Naive thymus-derived CD8-positive, alpha-beta T cell (primary cell): Measurements from ENCODE around the gene SGK1. TPM values are rescaled to one million over a fixed set of nuclear protein-coding genes. Genes with fewer than 3 reads are reported as not detected.
A peak's percentile ranks its signal among the peaks of the same experiment; 100 is the strongest.
"Not testable (repeated sequence)": the region's sequence is repeated elsewhere in the genome, so short reads cannot be mapped to it uniquely, and the experiment has no call there.

Experiments
- ATAC-seq, 2 donors: fragments of 150-1000 bp; cut with Tn5 transposase in 1 of 2; sonication (Bioruptor Pico), chemical (Tn5 transposase) in 1 of 2; 1 replicate in 1 of 2; 2 replicates in 1 of 2; pipeline ENCODE4 v1.10.0; 2021; ENCODE audit warnings: mild to moderate bottlenecking in 2 of 2, moderate library complexity in 2 of 2
- POLR2A ChIA-PET: fragments of 350-600 bp; sonication (Branson Sonifier 250); formaldehyde crosslinking; loops from one replicate; lab custom pipeline; 2021; ENCODE audit warnings: antibody characterized with exemption; lab: Charles Lee
- DNase-seq, 10 donors: peaks; one replicate each; pipeline versions ENCODE4 v3.0.0 to v3.0.0-alpha.2; 2020 to 2022
- H3K27ac Mint-ChIP-seq, 10 donors: one replicate each; pipeline ENCODE4 v1.8.0; 2020 to 2022; ENCODE audit warnings: mild to moderate bottlenecking in 10 of 10, mixed read lengths in 10 of 10, moderate library complexity in 4 of 10, inconsistent platforms in 1 of 10
- H3K27me3 Mint-ChIP-seq, 5 donors: one replicate each; pipeline ENCODE4 v1.8.0; 2021 to 2022; ENCODE audit warnings: mixed read lengths in 5 of 5
- H3K36me3 Mint-ChIP-seq, 3 donors: one replicate each; pipeline ENCODE4 v1.8.0; 2020 to 2022; ENCODE audit warnings: mixed read lengths in 3 of 3, mild to moderate bottlenecking in 2 of 3, inconsistent platforms in 1 of 3
- H3K4me1 Mint-ChIP-seq, 4 donors: one replicate each; pipeline ENCODE4 v1.8.0; 2021 to 2022; ENCODE audit warnings: mixed read lengths in 4 of 4
- H3K4me3 Mint-ChIP-seq, 10 donors: one replicate each; pipeline ENCODE4 v1.8.0; 2020 to 2022; ENCODE audit warnings: mild to moderate bottlenecking in 10 of 10, mixed read lengths in 10 of 10, moderate library complexity in 6 of 10, inconsistent platforms in 1 of 10
- H3K9me3 Mint-ChIP-seq, 9 donors: one replicate each; pipeline ENCODE4 v1.8.0; 2020 to 2022; ENCODE audit warnings: mixed read lengths in 9 of 9, mild to moderate bottlenecking in 3 of 9, inconsistent platforms in 1 of 9, moderate library complexity in 1 of 9
- polyA plus RNA-seq, 3 donors: library from polyadenylated mRNA; unstranded; fragments of 300-500 nt; fragmentation: Illumina TruSeq; gene quantifications; one replicate each; pipeline ENCODE4 v1.2.3, GENCODE V29; 2021
- total RNA-seq, 8 experiments: library from RNA in 2 of 8; stranded (reverse) in 2 of 8; gene quantifications; one replicate each; pipeline ENCODE4 v1.2.3 and lab custom pipeline; 2021 to 2026

Gene SGK1
- total and polyA plus RNA-seq, 5 experiments from 2014 or later: 3.7 to 23.5 (median 9.0) TPM

DNA sequence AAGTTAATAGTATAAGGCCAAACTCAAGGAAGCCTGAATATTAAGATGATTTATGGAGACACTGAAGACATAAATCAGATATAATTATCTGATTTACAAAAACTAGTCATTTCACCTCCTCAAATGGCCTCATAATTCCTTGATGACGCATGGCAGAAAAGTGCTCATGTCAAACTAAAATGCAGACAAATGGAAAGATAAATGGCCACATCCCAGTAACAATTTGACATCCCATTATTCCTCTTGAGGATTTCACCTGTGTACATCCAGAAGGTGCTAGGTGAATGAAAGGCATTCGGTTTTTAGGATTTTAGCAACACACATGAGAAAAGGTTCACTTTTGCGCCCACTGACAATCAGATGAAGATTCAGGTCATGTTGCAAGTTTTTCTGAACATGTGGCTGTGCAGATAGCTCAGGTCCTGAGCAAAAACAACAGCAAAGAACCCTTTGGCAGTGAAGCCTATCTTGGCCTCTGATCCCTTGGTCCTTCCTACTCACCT is 24.2 kb downstream of the SGK1 start:
- DNase-seq (no peak), ATAC-seq (no peak)
- H3K36me3 Mint-ChIP-seq: no peaks in the 10 kb centered on the region
- H3K27me3 Mint-ChIP-seq: no peaks in the 10 kb centered on the region
- POLR2A ChIA-PET: interaction anchor here (0.6 kb wide), 2 partner anchors 24 to 345 kb away, joined by 3 read pairs; partner anchors contain the start of gene SGK1
- no peak overlapping the region for H3K27ac Mint-ChIP-seq
- H3K4me1 Mint-ChIP-seq: peaks cover 11 to 24% (median 17%) of the 10 kb centered on the region in 4 donors
- no peaks in the 10 kb centered on the region for H3K9me3 Mint-ChIP-seq
- no peak overlapping the region for H3K4me3 Mint-ChIP-seq

DNA sequence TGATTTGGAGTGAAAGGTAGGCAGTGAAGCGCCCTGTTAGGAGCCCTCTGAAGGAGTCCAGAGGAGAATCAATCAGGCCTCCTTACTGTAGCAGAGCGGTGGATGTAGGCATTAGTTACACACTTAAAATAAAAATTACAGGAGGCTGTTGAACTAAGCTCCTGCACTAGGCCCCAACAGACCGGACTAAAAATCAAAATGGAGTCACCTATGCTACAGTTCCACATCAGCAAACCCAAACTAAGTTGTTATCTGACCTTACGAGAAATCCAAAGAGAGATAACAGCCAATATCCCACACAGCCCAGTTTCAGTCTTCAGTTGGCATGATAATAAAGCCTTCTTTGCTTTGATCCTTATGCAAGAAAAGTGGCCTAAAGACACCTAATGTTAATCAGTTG is 26.8 kb downstream of the SGK1 start:
- DNase-seq (no peak), ATAC-seq (no peak)
- no peaks in the 10 kb centered on the region for H3K9me3 Mint-ChIP-seq
- no peaks in the 10 kb centered on the region for H3K27me3 Mint-ChIP-seq
- peak overlapping the region in 3 of 10 donors; percentile 48 to 66 (median 56) for H3K27ac Mint-ChIP-seq
- H3K4me3 Mint-ChIP-seq: no peak overlapping the region
- H3K4me1 Mint-ChIP-seq: peaks cover 14 to 31% (median 27%) of the 10 kb centered on the region in 4 donors
- POLR2A ChIA-PET: no interaction called here
- no peaks in the 10 kb centered on the region for H3K36me3 Mint-ChIP-seq

DNA sequence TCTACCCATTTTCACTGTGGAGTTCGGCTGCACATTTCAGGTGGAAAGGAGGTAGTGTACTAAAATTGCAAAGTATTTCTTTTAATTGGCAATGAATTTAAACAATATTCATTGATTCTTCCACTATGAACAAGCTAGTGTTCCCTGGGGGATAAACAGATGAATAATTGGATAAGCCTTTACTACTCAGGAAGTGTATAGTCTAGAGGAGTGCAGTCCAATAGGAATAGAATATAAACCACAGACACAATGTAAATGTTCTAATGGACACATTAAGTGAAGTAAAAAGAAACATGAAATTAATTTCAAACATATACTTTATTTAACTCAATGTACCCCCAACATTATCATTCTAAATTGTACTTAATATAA is 28.7 kb downstream of the SGK1 start:
- POLR2A ChIA-PET: no interaction called here

DNA sequence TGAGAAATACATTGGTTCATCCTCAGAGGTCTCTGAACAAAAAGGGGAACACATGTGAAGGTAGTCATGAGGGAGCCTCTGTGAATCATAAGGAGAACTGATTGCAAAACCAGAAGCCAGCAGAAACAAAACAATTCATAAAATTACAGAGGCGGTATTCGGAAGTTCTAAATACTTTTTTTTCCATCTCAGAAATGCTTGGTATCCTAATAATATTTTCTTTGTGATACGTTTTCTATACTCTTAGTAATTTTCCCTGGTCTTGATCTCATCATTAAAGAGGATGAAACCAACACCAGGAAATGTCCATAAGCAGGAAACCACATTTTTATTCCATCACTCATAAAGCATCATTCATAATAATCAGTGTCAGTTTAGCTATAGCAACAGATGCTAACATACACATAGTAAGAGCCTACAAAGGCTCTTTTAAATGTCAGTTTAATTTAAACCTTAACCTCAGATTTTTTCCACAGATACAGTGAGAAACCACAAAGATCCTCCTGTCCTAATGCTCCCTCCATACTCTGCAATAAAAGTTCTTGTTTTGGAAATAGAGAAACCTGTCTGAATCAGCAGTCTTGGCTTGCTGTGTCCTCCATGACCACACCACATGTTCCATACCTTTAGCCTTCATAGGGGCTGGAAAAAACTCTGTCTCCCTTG is 29.2 kb downstream of the SGK1 start:
- H3K4me3 Mint-ChIP-seq: peak overlapping the region in 8 of 10 donors; percentile 13 to 60 (median 48)
- no peaks in the 10 kb centered on the region for H3K27me3 Mint-ChIP-seq
- peaks cover 11 to 31% (median 26%) of the 10 kb centered on the region in 4 donors for H3K4me1 Mint-ChIP-seq
- DNase-seq (peak in 2 of 10 donors; percentile 22 to 25), ATAC-seq (peak; percentile 66 to 83)
- H3K9me3 Mint-ChIP-seq: no peaks in the 10 kb centered on the region
- H3K36me3 Mint-ChIP-seq: no peaks in the 10 kb centered on the region
- POLR2A ChIA-PET: interaction anchor here (1.2 kb wide), 1 partner anchor 9 kb away, joined by 4 read pairs; no protein-coding TSS in a partner anchor
- H3K27ac Mint-ChIP-seq: peak overlapping the region in 8 of 10 donors; percentile 36 to 78 (median 68)

More for the DNA sequence above, 28.7 kb downstream of the SGK1 start:
- DNase-seq (no peak), ATAC-seq (no peak)
- H3K27ac Mint-ChIP-seq: peak overlapping the region in 7 of 10 donors; percentile 27 to 78 (median 69)
- peaks cover 13 to 31% (median 25%) of the 10 kb centered on the region in 4 donors for H3K4me1 Mint-ChIP-seq
- H3K36me3 Mint-ChIP-seq: no peaks in the 10 kb centered on the region
- H3K9me3 Mint-ChIP-seq: no peaks in the 10 kb centered on the region
- H3K4me3 Mint-ChIP-seq: peak overlapping the region in 6 of 10 donors; percentile 12 to 60 (median 30)
- H3K27me3 Mint-ChIP-seq: no peaks in the 10 kb centered on the region

DNA sequence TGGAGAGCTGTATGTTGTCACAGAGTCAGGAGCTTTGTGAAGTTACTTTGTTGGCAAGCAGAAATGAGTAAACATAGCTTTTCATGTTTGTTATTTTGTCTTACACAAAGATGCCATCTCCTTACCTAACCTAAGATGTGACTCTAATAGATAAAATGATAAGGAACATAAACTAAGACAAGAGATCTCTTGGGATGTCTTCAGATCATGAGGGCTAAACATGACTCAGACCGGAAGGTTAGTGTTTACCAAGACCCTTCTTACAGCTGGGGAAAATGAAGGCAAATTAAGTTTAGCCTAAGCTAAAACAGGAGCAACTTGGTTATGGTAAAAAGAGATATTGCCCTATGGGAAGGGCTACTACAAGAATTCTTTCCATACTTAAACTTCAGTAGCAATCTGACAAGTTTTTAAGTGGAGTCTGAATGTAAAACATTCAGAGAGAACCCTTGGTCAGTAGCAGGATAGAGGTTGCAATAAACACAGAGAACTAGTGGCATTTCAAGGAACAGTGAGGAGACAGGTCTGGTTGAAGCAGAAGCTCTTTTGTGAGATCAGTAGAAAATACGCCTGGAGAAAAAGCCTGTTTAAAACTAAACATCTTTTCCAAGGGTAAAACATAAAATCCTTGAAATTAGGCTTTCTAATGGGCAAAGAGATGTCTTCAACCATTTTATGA is 29.9 kb downstream of the SGK1 start:
- DNase-seq (no peak), ATAC-seq (no peak)
- Mint-ChIP-seq H3K4me3 (peak overlapping the region in 6 of 10 donors; percentile 16 to 60 (median 48)), H3K27me3 (no peaks in the 10 kb centered on the region), H3K4me1 (peaks cover 11 to 31% (median 26%) of the 10 kb centered on the region in 4 donors), H3K9me3 (no peaks in the 10 kb centered on the region), H3K36me3 (no peaks in the 10 kb centered on the region), H3K27ac (peak overlapping the region in 6 of 10 donors; percentile 3 to 78 (median 50))
- POLR2A ChIA-PET: interaction anchor here (0.5 to 1.2 kb wide), 3 partner anchors 9 to 80 kb away, joined by 4 to 6 read pairs (median 4); no protein-coding TSS in a partner anchor

DNA sequence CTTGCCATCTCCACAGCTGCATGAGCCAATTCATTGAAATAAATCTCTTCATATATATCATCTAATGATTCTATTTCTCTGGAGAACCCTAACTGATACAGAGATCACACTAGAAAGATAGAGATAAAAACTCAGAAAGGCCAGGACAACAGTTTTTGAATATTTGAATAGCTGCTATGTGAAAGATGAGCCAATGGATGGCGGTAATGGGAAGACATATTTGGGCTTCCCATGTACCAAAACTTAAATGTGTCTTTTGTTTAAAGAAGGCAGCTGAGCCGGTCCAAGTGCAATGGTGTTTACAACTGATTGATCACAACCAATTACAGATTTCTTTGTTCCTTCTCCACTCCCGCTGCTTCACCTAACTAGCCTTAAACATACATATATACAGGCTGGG is 35.1 kb downstream of the SGK1 start:
- Mint-ChIP-seq H3K4me3 (no peak overlapping the region), H3K36me3 (no peaks in the 10 kb centered on the region), H3K27ac (peak overlapping the region in 1 of 10 donors; percentile 65), H3K9me3 (no peaks in the 10 kb centered on the region), H3K4me1 (peaks cover 0 to 16% (median 10%) of the 10 kb centered on the region in 4 donors), H3K27me3 (no peaks in the 10 kb centered on the region)
- DNase-seq: no peak
- ATAC-seq: no peak
- POLR2A ChIA-PET: interaction anchor here (0.7 kb wide), 1 partner anchor 131 kb away, joined by 3 read pairs; no protein-coding TSS in a partner anchor

DNA sequence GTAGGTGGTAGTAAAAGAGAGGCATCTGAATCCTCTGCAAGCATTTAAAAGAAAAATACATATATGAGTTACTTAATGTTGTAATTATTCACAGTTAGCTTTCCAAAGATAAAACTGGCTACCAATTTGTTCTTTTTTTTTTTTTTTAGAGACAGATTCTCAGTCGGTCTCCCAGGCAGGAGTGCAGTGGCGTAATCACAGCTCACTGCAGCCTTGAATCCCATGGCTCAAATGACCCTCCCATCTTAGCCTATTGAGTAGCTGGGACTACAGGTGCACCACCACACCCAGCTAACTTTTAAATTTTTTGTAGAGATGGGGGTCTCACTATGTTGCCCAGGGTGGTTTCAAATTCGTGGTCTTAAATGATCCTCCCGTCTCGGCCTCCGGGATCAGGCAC is 36.5 kb downstream of the SGK1 start:
- POLR2A ChIA-PET: interaction anchor here (1.2 kb wide), 1 partner anchor 9 kb away, joined by 4 read pairs; no protein-coding TSS in a partner anchor
- Mint-ChIP-seq H3K4me1 (peaks cover 4 to 26% (median 20%) of the 10 kb centered on the region in 4 donors), H3K4me3 (no peak overlapping the region), H3K36me3 (no peaks in the 10 kb centered on the region), H3K27ac (peak overlapping the region in 1 of 10 donors; percentile 10), H3K9me3 (no peaks in the 10 kb centered on the region), H3K27me3 (no peaks in the 10 kb centered on the region)
- no peak for DNase-seq
- no peak for ATAC-seq

DNA sequence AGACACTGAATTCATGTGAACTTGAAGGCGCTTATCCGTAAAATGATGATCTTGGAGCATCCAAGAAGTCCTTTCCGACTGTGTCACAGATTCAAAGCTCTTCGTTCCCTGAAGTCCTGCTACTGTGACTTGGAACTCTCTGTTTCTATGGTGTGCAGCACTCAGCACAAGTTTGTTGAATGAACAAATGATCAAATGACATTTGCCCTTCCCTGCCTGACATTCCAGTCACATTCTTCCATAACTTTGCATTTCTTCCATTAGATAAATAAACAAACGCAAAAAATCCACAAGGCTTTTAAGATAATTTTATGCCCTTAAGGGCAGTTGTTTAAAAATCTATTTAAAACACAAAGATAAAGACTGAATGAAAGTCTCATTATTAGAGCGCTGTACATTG is 39.9 kb downstream of the SGK1 start:
- Mint-ChIP-seq H3K36me3 (no peaks in the 10 kb centered on the region), H3K27ac (no peak overlapping the region), H3K4me1 (peaks cover 11 to 40% (median 27%) of the 10 kb centered on the region in 4 donors), H3K4me3 (no peak overlapping the region), H3K27me3 (no peaks in the 10 kb centered on the region), H3K9me3 (no peaks in the 10 kb centered on the region)
- ATAC-seq: no peak
- POLR2A ChIA-PET: interaction anchor here (0.6 to 1.4 kb wide), 4 partner anchors 12 to 40 kb away, joined by 3 to 5 read pairs (median 3); partner anchors contain the start of gene SGK1
- no peak for DNase-seq

DNA sequence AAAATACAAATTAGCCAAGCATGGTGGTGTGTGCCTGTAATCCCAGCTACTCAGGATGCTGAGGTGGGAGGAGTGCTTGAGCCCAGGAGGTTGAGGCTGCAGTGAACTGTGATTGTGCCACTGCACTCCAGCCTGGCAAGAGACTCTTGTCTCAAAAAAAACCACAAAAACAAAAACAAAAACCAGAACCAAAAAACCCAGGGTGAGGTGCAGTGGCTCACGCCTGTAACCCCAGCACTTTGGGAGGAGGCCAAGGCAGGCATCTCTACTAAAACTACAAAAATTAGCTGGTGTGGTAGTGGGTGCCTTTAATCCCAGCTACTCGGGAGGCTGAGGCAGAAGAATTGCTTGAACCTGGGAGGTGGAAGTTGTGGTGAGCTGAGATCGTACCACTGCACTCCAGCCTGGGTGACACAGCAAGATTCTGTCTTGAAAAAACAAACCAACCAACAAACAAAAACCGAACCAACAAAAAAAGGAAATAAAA is 41.0 kb downstream of the SGK1 start:
- ATAC-seq (peak; percentile 55 to 70), DNase-seq (peak in 3 of 10 donors; percentile 15 to 34 (median 32))
- peak overlapping the region in 8 of 10 donors; percentile 19 to 70 (median 58) for H3K4me3 Mint-ChIP-seq
- H3K27ac Mint-ChIP-seq: peak overlapping the region in 8 of 10 donors; percentile 16 to 87 (median 72)
- POLR2A ChIA-PET: interaction anchor here (0.6 to 1.4 kb wide), 3 partner anchors 15 to 248 kb away, joined by 4 to 5 read pairs (median 5); no protein-coding TSS in a partner anchor
- peaks cover 17 to 47% (median 36%) of the 10 kb centered on the region in 4 donors for H3K4me1 Mint-ChIP-seq
- H3K36me3 Mint-ChIP-seq, H3K27me3 Mint-ChIP-seq, H3K9me3 Mint-ChIP-seq: not testable (repeated sequence)

DNA sequence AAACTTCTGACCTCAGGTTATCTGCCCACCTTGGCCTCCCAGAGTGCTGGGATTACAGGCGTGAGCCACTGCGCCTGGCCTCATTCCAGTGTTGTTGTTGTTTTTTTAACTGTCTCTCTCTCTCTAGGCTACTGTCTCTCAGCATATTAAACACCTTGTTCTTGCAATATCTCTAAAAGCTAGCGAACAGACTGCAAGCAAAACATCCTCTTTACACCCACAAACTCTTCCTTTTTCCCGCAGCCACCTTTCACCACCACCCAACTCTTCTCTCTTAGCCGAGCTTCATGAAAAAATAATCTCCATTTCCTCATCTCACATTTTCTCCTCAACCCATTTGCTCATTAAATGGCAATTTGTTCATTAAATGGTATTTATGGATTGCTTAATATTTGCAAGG is 45.5 kb downstream of the SGK1 start:
- POLR2A ChIA-PET: interaction anchor here (0.6 to 2.4 kb wide), 9 partner anchors 9 to 94 kb away, joined by 3 to 11 read pairs (median 4); no protein-coding TSS in a partner anchor
- ATAC-seq: peak; percentile 35 to 53
- H3K9me3 Mint-ChIP-seq: no peaks in the 10 kb centered on the region
- DNase-seq: peak in 3 of 10 donors; percentile 16 to 40 (median 25)
- H3K36me3 Mint-ChIP-seq: no peaks in the 10 kb centered on the region
- H3K4me1 Mint-ChIP-seq: peaks cover 22 to 46% (median 36%) of the 10 kb centered on the region in 4 donors
- peak overlapping the region; percentile 1 to 76 (median 64) for H3K4me3 Mint-ChIP-seq
- peak overlapping the region; percentile 42 to 91 (median 82) for H3K27ac Mint-ChIP-seq
- no peaks in the 10 kb centered on the region for H3K27me3 Mint-ChIP-seq

DNA sequence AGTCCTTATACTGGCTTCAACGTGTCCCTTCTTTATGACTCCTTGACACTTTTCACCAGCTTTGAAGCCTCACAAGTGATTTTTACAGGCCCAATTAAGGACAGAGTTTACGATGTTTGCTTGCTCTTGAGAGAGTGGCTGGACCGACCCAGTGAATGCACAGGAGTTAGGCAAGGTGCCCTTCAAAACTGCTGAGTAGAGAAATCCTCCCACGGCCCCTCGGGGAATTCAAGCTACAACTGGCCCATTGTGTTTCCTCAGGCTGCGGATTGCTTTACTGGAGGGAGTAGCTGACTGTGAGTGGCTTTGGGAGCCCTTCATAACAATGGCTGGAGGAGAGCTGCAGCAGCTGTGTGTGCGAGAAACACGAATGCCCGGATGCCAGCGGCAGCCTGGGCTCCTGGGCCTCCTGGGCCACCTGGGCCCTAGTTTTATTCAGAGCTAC is 50.0 kb downstream of the SGK1 start:
- ATAC-seq (no peak), DNase-seq (no peak)
- H3K4me3 Mint-ChIP-seq: no peak overlapping the region
- POLR2A ChIA-PET: interaction anchor here (1.0 kb wide), 1 partner anchor 25 kb away, joined by 3 read pairs; no protein-coding TSS in a partner anchor
- peaks cover 12 to 16% (median 14%) of the 10 kb centered on the region in 4 donors for H3K4me1 Mint-ChIP-seq
- no peaks in the 10 kb centered on the region for H3K9me3 Mint-ChIP-seq
- H3K36me3 Mint-ChIP-seq: no peaks in the 10 kb centered on the region
- H3K27ac Mint-ChIP-seq: peak overlapping the region in 2 of 10 donors; percentile 40 to 56
- no peaks in the 10 kb centered on the region for H3K27me3 Mint-ChIP-seq

DNA sequence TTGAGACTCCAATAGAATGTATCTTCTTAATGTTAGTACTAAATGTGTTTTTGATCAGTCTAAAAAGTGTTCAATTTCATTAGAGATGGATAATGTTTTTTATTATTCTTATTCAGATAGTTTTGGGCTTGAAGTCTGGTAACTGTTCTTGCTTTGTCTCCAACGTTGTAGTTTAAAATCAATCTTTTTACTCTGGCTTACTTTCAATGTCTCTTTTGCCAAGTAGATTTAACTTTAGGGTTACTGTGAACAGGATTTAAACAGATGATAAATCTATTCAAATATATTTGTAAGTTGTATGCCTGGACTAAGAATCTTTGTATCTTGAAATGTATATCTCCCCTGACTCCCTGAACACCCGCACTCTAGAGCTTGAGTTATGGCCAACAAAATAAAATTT is 51.1 kb downstream of the SGK1 start:
- no peak for ATAC-seq
- POLR2A ChIA-PET: interaction anchor here (0.6 kb wide), 1 partner anchor 23 kb away, joined by 3 read pairs; no protein-coding TSS in a partner anchor
- Mint-ChIP-seq H3K4me3 (no peak overlapping the region), H3K9me3 (no peaks in the 10 kb centered on the region), H3K36me3 (no peaks in the 10 kb centered on the region), H3K27ac (no peak overlapping the region), H3K27me3 (no peaks in the 10 kb centered on the region), H3K4me1 (peaks cover 4 to 6% (median 5%) of the 10 kb centered on the region in 4 donors)
- DNase-seq: no peak
